GM21360 (cell line): ENCODE results near the gene CFAP157.

ENCODE experiments used
- ATAC-seq: cut with Tn5 transposase; IDR thresholded peaks from one replicate; pipeline ENCODE4 v1.9.1; 2021; ENCODE audit warnings: mild to moderate bottlenecking, moderate library complexity; ENCODE audit not compliant: unreplicated experiment

CFAP157 gene

DNA sequence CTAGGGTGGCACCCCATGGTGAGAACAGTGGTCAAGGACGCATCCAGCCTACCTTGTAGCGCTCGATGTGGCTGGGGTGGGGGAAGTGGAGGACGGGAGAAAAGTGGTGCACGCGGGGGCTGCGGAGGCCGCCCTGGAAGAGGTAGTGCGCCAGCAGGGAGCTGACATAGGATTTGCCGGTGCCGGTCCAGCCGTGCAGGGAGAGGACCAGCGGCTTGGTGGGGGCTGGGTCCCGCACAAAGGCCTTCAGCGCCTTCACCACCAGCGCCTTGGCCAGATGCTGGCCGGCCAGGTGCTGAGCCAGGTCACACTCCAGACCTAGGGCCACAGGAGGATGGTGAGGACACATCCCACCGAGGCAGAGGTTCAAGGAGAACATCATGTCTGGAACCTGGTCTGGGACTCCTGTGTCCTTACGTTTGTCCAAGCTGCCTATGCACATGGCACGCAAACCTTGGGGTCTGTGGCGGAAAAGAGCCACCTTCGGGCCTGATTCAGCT is 27.5 kb downstream of the CFAP157 start:
- no peak for ATAC-seq

DNA sequence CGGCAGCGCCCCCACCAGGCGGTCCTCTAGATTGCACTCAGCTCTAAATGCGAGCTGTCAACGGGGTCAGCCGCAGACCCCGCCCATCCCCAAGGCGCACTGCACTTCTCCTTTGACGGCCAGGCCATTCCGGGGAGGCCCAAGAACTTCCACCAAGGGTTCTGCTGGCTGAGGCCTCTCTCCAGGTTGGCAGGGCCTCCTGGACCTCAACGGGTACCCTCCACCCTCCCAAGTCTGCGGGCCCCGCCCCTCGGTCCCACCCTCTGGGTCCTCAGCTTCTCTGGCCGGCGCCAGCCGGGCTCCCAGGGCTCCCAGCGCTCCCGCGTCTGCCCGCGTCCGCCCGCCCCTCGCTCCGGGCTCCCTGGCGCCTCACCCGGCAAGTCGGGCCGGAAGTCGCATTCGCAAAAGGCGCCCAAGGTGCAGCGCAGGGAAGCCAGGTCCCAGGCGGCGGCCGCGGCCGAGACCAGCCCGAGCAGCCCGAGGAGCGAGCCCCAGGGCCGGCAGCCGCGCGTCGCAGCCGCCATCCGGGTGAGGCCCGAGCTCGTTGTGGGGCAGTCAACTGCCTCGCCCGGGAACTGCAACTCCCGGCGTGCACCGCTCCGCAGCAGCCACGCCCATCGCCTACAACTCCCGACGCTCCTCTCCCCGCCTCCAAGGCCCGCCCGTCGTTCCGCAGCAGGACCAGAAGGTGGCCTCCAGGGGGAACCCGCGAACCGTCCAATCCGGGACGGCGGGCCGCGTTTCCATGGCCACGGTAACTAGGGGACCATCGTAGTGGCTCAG is 28.1 kb downstream of the CFAP157 start, which contains the start of gene TOR2A:
TOR2A (minus strand) TSS at position 548 of the 783 bp plus-strand sequence; CDS start at position 524, 24 bp downstream.
- ATAC-seq: peak; percentile 83

DNA sequence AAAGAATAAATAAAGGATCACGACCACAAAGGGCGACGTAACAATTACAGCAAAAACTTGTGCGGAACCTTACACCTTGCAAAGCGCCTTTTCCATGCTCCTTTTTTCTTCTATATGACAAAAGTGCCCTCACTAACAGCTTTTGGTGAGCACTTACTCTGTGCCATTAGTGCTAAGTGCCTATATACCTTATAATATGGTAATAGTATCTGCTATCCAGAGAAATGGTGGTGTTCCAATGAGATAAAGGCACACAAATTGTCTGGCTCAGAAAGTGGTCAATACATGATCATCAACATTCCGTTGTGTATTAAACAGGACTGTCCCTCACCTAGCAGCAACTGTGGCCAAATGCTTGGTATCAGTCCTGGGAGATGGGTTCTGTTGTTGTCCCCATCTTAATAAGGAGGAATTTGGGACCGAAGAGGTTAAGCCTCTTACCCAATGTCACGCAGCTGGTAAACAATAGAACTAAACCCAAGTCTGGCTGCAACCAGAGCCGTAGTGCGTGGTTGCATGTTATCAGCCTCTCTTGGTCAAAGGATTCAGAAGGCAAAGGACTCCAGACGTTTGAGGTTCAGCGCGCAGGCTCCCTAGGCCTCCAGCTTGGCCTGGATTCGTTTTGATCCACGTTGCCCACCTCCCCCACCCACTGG is 28.9 kb downstream of the CFAP157 start:
- ATAC-seq: peak; percentile 7

DNA sequence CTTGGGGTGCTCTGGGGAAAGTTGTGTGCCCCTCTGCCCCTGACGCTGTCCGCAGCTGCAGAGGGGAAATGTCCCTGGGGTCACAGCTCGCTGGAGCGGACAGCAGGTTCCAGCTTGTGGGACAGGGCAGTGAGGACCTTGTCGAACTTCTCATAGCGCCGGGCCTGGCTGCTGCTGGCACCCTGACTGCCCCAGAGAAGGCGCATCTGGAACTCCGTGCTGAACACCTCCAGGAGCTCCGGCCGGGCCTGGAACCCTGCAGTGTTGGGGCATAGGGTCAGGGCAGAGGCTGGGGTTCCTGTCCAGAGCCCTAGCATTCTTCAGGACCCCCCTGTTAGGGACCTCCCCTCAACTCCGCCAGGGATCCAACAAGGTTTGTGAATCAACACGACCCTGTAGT is 31.9 kb downstream of the CFAP157 start:
- ATAC-seq: no peak

DNA sequence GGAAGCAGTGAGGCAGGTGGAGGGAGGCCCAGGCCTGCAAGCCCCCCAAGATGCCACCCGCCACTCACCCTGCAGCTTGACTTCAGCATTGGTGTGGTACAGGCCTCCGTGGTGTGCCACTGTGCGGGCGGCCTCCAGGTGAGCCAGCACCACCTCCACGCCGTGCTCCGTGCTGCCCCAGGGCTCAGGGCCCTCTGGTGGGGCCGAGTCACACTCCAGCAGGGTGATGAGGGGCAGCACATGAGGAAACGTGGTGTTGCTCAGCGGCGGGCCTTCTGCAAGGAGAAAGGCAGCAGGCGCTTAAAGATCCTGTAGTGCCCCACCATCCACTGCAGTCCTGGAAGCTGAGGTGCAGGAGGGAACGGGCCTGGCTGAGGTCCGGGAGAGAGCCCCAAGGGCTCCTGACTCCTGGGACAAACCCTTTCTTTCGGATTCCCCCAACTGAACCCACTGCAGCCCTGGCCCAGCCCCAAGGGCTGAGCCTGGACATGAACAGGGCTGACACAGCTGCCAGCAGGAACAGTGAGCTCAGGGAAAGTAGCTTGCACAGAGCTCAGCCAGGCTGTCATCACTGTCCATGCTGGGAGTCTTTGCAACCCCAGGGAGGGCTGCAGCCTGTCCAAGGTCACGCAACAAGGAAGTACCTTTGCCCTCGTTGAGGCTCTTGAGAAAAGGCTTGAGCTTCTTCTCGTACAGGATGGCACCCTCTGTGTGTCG is 33.0 kb downstream of the CFAP157 start:
- no peak for ATAC-seq

DNA sequence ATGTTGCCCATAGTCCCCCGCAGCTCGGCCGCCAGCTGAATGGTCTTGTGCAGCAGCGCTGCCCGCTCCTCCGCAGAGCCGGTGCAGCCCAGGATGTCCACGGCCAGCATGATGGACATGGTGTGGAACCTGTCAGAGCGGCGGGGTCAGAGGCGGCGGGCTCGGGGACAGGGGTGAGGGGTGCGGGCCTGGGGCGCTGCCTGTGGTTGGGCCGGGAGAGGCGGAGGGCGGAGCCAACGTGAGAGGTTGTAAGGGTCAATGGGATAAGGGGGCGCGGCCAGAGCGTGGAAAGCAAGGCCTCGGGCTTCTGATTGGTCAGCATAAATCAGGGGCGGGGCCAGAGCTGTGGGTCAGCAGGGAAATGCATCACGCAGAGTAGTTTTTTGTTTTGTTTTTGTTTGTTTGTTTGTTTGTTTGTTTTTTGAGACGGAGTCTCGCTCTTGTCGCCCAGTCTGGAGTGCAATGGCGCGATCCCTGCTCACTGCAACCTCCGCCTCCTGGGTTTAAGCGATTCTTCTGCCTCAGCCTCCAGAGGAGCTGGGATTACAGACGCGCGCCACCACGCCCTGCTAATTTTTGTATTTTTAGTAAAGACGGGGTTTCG is 35.1 kb downstream of the CFAP157 start:
- ATAC-seq: no peak

DNA sequence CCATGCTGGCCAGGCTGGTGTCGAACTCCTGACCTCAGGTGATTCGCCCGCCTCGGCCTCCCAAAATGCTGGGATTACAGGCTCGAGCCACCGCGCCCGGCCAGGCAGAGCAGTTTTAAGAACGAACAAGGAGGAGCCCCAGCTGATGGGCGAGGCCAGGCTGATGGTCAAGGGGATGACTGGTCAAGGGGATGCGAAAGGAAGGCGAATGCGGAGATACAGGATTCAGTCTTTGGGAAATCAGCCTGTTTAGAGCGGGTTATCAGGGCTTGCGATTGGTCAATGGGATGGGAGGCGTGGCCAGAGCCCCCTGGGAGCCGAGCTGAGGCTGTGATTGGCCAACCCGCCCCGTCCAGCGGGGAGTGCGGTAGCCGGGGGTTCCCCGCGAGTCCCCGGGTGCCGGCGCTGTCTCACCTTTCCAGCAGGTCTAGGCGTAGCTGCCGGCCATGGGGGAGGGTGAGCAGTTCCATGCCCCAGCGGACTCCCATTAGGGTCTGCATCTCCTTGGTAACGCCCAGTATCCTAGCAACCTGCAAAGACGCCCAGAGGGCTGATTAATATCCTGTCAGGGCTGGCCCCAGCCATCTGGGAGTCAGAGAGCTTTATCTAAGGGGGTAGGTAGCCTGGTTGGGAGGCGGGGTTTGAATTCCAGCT is 35.8 kb downstream of the CFAP157 start:
- no peak for ATAC-seq

DNA sequence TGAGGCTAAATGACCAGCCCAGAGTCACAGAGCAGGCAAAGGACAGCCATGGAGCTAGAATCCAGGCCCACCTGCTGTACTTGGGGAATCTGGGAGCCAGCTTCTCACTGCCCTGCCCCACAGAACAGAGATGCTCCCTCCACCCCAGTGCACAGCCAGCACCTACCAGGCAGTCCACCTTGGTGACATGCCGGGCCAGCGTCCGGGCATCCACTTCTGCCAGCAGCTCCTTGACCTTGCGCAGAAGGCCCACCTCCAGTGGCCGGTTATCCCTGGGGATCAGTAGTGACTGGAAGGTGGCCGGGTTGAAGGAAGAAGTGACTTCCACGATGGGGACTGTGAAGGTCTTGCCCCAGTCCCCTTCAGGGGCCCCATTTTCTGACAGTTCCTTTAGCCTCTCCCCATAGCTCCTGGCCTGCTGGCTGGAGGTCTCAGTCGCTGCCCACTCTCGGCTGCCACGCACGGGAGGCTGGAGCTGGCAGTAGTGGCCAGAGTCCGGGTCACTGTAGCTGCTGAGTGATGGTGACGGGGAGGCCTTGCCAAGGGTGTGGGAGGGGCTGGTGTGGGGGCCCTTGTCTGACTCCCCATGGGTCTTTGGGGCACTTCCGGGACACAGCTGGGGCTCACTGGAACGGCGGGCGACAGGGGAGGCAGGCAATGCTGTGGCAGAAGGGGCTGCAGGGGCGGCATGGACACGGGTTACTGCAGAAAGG is 37.8 kb downstream of the CFAP157 start:
- no peak for ATAC-seq

DNA sequence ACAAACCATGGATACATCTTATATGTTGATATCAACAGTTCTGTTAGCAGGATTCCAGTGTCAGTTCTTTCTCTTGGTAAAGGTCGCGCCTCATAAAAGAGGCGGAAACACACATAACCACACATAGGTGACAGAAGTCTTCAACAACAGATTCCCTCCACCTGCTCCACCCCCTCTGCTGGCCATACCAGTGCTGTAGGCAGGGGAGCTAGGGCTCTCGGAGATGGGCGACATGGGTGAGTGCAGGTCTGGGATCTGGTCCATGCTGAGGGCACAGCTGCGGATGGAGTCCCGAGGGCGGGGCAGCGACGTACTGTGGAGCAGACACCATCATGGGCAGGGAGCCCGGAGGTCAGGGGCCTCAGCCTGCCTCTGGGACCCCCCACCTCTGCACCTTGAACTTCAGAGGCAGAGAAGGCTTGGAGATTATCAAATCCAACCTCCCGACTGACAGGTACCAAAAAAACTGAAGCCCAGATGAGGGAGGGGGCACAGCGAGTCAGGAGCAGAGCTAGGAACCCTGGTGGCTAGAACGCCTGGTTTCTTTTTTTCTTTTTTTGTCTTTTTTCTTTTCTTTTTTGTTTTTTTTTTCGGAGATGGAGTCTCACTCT is 40.3 kb downstream of the CFAP157 start:
- no peak for ATAC-seq

DNA sequence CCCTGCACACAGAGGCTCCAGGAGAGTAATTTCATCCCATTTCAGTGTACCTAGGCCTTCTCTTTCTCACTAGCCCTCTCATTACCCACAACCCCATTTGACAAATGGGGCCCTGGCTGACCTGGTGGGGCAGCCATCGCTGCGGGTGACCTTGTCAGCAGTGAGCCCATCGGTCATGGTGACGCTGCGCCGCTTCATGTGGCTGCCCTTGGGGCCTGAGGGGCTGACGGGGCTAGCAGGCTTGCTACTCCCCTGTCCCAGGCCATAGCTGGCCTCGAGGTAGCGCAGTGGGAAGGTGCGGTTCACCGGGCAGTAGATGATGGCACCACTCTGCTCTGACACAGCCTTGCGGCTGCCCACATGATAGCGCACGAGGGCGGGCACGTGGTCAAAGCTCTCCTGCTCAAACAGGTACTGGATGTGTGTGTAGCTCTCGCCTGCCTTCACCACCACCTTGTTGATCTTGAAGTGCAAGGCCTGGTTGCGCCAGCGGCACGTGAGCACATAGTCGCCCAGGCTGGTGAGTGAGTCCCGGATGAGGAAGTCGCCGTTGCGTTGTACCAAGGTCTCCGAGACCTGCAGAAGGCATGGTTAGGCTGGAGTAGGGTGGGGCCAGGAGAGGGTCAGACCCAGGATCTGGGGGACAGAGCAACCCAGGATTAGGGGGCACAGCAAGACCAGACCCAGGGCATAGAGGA is 42.5 kb downstream of the CFAP157 start:
- ATAC-seq: no peak

DNA sequence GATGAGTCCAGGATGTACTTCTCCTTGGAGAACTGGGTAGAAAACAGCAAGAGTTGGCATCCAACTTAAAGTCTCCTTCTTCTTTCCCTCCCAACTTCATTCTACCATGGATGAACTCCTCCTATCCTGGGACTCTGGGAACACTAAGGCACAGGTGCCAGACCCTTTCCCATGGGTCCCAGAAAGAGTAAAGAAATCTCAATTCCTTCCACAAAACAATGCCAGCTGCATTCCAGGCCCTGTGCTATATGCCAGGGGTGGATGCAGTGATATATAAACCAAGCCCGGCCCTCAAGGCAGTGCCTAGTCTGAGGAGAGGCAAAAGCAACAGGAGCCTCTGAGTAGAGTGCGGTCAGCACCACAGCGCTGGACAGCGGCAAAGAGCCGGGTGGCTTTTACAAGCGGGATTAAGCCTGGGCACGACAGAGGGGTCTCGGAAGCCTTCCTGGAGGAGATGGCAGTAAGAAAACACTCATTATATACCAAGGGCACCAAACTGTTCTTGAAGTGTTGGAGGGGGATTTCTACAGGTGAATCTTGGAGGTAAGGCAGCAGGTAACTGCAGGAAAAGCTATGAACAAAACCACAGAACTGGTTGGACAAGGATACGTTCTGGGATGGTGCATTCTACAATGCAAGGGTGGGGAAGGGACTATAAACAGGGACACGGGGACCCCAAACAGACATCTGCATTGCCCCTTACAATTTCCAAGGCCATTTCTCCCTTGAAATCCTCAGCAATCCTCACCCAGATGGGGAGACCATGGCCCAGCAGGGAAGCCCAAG is 44.7 kb downstream of the CFAP157 start:
- no peak for ATAC-seq

DNA sequence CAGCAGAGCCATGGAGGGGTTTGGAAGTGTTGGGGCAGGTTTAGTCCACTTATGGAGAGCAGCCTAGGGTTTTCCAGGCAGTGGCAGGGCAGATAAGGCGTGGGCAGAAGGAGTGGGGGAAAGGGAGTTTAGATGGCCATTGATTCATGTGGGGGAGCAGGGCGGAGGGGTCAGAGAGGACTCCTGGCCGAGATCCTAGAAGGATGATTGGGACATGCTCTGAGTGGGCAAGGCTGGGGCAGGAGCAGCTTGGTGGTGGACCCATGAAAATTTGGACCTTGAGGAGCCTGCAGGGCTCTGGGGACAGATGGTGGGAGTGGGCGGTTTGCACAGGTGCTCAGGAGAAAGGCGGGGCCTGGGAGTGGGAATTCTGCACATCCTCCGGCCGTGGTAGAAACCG is 46.4 kb downstream of the CFAP157 start:
- no peak for ATAC-seq

DNA sequence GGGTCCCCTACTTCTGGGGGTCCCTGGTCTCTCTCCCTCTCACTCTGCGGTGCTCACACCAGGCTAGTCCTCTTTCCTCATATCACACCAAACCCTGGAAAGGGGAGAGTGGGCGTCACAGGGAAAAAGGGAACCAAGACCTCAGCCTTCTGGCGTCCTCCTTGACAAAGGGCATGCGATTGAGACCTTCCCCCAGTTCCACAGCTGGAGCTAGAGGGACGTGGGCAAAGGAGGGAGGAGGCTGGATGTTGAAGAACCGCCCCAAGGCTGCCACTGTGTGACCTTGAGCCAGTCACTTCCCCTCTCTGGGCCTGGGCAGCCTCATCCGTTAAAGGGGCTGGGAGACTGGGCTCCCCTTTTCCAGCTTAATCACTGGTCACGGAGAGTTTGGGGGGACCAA is 46.8 kb downstream of the CFAP157 start:
- no peak for ATAC-seq

DNA sequence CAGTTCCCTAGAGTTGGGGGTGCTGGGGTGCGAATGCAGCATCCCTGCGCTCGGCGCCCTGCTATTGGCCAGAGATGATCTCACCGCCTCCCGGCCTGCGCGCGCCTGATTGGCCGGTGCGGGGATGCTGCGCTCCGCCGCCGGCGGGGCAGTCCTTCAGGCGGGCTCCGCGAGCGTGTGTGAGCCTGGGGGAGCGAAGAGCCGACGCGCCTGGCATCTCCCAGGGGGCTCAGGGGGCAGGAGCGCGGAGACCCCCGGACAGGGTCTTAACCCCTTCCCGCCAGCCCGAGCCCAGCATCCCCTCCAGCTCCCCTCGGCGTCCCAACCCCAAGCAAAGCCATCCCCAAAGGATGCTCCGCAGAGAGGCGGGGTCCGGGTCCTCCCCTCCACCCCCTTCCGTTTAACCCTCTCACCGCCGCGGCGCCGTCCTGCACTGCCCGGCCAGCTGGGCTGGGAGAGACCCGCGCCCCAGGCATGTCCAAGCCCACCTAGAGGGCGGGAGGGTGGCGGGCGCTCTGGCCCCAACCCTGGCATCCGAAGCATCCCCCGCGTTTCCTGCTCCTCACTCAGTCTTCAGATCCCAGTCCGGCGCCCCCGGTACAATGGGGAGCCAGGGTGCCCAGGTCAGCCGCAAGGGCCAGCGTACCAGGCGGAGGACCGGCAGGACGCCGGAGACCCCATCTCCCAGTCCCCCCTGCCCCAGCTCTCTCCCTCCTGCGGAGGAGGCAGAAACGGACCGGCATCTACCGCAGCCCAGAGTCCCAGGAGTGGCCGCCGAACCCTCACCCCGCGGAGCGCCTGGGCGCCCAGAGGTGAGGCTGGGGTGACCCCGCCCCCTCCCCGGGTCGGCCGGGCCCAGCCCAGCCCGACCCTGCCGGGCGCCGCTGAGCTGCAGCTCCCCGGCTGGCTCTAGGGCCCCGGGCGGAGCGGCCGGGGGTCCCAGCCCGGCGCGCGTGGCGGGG is 47.6 kb downstream of the CFAP157 start:
- no peak for ATAC-seq

DNA sequence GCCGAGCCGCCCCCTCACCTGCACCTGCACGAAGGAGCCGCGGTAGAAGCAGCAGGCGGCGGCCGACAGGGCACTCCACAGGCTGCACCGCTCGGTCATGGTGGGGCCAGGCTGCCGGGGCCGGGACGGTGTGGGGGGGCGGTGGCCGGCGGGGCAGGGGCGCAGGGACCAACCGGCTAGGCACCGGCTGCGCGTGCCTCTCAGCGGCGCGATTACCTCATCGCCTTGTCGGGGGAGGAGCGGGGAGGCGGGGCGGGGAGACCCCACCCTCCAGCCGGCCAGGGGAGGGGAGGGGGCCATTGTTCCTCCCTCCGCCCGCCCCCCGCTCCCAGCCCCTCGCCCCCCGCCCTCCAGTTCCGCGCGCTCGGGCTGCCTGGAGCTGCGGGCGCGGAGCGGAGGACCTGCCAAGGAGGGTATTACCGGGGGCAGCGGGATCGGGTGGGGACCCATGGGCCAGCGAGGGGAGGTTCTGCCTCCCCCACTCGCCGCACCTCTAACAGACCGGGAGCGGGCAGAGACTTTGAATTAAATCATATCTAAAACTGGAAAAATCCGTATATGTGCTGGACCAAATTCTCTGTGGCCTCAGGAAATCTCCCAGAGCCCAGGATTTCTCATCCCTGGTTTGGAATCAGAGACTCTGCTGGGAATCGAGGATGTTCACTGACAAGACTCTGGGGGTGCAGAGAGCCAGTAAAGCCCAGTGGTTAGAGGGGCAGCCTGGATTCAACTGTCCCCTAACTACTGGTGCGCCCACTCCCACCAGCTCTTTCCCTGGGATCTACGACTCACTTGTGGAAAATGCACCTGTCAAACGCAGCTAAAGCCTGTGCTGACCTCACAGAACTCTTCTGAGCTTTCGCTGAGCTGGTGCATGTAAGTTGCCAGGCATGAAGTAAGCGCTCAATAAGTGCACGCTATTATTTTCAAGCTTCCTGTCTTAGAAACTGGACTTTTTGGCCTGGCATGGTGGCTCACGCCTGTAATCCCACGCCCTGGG is 48.6 kb downstream of the CFAP157 start:
- ATAC-seq: no peak

DNA sequence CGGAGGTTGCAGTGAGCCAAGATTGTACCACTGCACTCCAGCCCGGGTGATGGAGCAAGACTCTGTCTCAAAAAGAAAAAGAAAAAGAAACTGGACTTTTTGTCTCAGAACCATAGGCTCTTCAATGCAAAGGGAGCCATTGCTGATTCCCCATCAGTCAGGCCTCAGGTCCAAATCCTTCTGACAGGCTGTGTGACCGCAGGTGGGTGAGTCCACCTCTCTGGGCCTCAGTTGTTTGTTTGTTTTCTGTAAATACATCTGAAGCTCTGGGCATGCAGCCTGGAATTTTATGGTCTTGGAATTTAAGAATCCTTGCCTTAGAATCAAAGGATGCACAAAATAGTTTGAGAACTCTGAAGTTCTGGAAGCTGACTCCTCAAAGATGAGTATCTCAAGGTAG is 49.4 kb downstream of the CFAP157 start:
- ATAC-seq: no peak
